Activated CD8-positive, alpha-beta T cell treated with anti-CD3 and anti-CD28 coated beads, Interleukin-2, amount 10 ng/mL, durations not matched to agents 7 days and 5 days (primary cell): ENCODE data around the gene ACSM2A. TPM values are rescaled to one million over a fixed set of nuclear protein-coding genes. Genes with fewer than 3 reads are reported as not detected.
"Not testable (repeated sequence)": the region's sequence is repeated elsewhere in the genome, so short reads cannot be mapped to it uniquely, and the experiment has no call there.

ENCODE experiments used
- ATAC-seq: fragments of 150-1000 bp; cut with Tn5 transposase; one replicate; pipeline ENCODE4 v1.10.0; 2021; ENCODE audit warnings: moderate library complexity
- CTCF ChIA-PET: fragments of 350-600 bp; sonication (Branson Sonifier 250); formaldehyde crosslinking; loops from one replicate; lab custom pipeline; 2021; ENCODE audit warnings: antibody characterized with exemption; lab: Charles Lee
- POLR2A ChIA-PET: fragments of 350-600 bp; sonication (Branson Sonifier 250); formaldehyde crosslinking; loops from one replicate; lab custom pipeline; 2021; ENCODE audit warnings: antibody characterized with exemption; lab: Charles Lee
- DNase-seq: peaks from one replicate; pipeline ENCODE4 v3.0.0-alpha.2; 2020
- H3K27ac Mint-ChIP-seq: one replicate; pipeline ENCODE4 v1.8.0; 2021; ENCODE audit warnings: mild to moderate bottlenecking, mixed read lengths
- H3K27me3 Mint-ChIP-seq: one replicate; pipeline ENCODE4 v1.8.0; 2021; ENCODE audit warnings: low read depth, mixed read lengths
- H3K36me3 Mint-ChIP-seq: one replicate; pipeline ENCODE4 v1.8.0; 2021; ENCODE audit warnings: low read depth, mixed read lengths
- H3K4me1 Mint-ChIP-seq: one replicate; pipeline ENCODE4 v1.8.0; 2021; ENCODE audit warnings: low read depth, mixed read lengths
- H3K4me3 Mint-ChIP-seq: one replicate; pipeline ENCODE4 v1.8.0; 2021; ENCODE audit warnings: mild to moderate bottlenecking, mixed read lengths
- H3K9me3 Mint-ChIP-seq: one replicate; pipeline ENCODE4 v1.8.0; 2022; ENCODE audit warnings: mixed read lengths; ENCODE audit not compliant: insufficient read depth
- total RNA-seq, 2 experiments: library from RNA; stranded (reverse); gene quantifications; one replicate each; pipeline ENCODE4 v1.2.3, GENCODE V29; 2021

Gene ACSM2A
- total RNA-seq, 2 experiments from 2014 or later, result not detected

DNA sequence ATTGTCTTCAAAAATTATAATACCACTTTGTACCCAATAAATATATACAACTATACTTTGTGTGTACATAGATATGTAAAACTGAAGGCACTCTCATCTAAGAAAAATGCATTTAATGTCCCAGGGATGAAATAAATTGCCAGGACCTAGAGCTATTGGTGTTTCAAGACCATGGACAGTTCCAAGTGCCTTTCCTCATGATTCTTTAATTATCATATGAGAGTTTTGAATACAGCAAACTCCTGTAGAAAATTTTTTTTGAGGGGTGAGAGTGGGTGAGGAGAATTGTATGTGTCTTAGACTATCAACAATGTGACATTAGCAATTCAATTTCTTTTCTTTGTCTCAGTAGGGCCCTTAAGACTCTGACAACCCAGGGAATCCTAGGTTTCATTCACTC lies 17.6 kb downstream of the ACSM2A start:
- CTCF ChIA-PET, ATAC-seq, H3K4me3 Mint-ChIP-seq, H3K27ac Mint-ChIP-seq, H3K4me1 Mint-ChIP-seq, H3K9me3 Mint-ChIP-seq, H3K36me3 Mint-ChIP-seq, POLR2A ChIA-PET, DNase-seq, H3K27me3 Mint-ChIP-seq: not testable (repeated sequence)

DNA sequence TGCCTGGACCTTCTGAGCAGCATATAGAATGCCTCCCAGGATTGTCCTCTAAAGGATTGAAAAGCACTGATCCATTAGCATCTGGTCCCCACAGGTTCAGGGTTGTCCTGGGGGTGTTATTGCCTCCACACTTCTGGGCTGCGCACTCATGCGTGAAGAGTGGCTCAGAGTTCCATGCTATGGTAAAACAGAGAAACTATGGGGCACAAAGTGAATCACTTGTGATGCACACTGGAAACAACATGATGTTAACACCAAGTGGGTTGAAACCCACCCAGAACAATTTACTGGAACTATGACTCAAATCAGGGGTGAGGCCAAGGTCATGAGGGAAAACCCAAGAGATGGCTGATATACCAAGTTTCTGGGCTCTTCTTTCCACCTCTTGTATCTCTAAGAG lies 18.6 kb downstream of the ACSM2A start:
- H3K27ac Mint-ChIP-seq, H3K36me3 Mint-ChIP-seq, H3K27me3 Mint-ChIP-seq, H3K9me3 Mint-ChIP-seq, DNase-seq, CTCF ChIA-PET, H3K4me3 Mint-ChIP-seq, POLR2A ChIA-PET, ATAC-seq, H3K4me1 Mint-ChIP-seq: not testable (repeated sequence)

DNA sequence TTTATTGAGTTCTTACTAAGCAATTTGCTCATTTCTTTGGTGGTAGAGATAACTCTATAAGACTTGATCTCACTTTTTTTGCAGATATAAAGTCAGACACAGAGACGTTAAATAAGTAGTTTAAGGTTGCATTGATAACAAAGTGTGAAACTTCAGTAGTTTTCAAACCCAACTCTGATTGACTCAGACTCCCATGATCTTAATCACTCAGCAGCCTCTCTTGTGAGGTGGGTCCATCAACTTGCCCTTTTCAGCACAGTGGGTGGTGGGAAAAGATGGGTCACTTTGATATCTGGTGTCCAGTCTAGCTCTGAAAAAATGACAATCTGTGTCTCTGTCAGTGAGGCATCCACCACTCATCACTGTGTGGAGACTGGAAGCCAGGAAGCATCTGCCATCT lies 19.4 kb downstream of the ACSM2A start:
- ATAC-seq, DNase-seq, H3K4me3 Mint-ChIP-seq, H3K36me3 Mint-ChIP-seq, H3K9me3 Mint-ChIP-seq, CTCF ChIA-PET, POLR2A ChIA-PET, H3K4me1 Mint-ChIP-seq, H3K27ac Mint-ChIP-seq, H3K27me3 Mint-ChIP-seq: not testable (repeated sequence)

DNA sequence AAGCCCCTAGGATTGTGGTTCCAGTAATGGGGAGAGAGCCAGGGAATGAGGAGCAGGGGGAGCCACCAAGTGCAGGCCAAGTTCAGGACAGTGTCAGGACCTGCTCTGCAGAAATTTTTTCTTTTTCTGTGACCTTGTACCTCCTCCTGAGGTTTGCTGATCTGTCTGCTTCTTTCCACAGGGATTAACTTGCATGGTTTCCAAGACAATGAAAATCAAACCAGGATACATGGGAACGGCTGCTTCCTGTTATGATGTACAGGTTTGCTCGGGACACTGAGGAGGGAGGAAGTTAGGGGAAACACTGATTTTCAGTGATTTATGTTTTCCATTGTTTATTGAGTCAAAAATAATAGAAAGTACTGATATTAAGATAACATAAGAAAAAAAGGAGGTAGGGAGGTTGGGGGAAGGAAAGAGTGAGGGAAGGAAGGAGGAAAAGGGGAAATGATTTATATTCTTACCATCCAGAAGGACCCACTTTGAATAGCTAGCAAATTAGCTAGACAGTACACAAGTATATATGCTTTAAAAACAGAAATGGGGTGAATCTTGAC lies 25.9 kb downstream of the ACSM2A start:
- CTCF ChIA-PET, H3K4me1 Mint-ChIP-seq, H3K9me3 Mint-ChIP-seq, POLR2A ChIA-PET, H3K4me3 Mint-ChIP-seq, H3K27me3 Mint-ChIP-seq, ATAC-seq, DNase-seq, H3K27ac Mint-ChIP-seq, H3K36me3 Mint-ChIP-seq: not testable (repeated sequence)

DNA sequence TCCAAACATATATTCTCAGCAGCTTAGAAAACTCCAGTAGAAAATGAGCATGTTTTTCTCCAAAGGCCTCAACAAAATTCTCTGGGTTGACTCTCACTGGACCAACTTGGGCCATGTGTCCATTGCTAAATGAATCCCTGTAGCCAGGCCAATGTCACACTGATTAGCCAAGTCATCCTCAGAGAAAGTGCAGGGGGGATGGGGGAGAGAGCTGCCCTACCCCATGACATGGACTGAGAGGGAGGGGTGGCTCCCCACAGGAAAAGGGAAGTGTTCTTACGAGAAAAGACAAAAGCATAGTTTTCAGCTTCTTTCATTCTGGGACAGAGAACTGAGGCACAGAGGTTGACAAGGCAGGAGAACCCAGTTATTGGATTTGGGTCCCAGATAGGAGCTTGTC lies 32.7 kb downstream of the ACSM2A start:
- H3K4me1 Mint-ChIP-seq, CTCF ChIA-PET, H3K36me3 Mint-ChIP-seq, H3K9me3 Mint-ChIP-seq, H3K27me3 Mint-ChIP-seq, DNase-seq, ATAC-seq, H3K4me3 Mint-ChIP-seq, H3K27ac Mint-ChIP-seq, POLR2A ChIA-PET: not testable (repeated sequence)

DNA sequence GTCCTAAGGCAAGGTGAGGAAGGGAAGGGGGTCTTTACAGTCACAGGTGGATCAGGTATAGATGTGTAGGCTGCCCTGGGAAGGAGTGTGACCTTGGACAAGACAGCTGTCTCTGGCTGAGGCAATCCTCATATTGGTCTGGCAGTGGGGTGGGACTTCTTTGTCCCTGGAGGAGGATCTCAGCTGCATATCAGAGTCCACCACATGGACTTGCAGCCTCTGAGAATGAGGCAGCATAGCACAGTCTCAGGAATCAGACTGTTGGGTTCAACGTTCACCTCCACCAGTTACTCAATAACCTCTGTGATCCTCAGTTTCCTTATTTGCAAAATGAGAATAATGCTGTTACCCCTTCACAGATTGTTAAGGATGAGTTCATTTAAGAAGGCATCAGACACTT lies 33.4 kb downstream of the ACSM2A start:
- H3K4me1 Mint-ChIP-seq, result no peaks in the 10 kb centered on the region
- H3K27ac Mint-ChIP-seq, result no peak overlapping the region
- DNase-seq (no peak), ATAC-seq (no peak)
- ChIA-PET POLR2A (no interaction called here), CTCF (no interaction called here)
- no peaks in the 10 kb centered on the region for H3K9me3 Mint-ChIP-seq
- no peaks in the 10 kb centered on the region for H3K27me3 Mint-ChIP-seq
- H3K4me3 Mint-ChIP-seq, result no peak overlapping the region
- H3K36me3 Mint-ChIP-seq, result no peaks in the 10 kb centered on the region

DNA sequence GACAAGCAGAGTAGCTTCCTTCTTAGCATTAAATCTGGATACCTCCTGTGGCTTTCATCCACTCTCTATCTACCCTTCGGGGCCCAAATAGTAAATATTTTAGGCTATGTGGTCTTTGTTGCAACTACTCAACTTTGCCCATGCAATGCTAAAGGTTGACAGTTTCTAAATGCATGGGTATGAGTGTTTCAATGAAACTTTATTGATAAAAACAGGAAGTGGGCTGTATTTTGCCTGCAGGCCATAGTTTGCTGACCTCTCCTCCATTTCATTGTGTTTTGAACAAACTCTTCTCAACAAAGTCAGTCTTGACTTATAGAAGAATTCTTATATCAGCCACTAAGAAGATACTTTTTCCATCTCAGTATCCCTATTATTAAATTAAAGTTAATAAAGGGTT lies 34.1 kb downstream of the ACSM2A start:
- CTCF ChIA-PET, result no interaction called here
- POLR2A ChIA-PET, result no interaction called here
- DNase-seq (no peak), ATAC-seq (no peak)
- no peaks in the 10 kb centered on the region for H3K4me1 Mint-ChIP-seq
- no peaks in the 10 kb centered on the region for H3K36me3 Mint-ChIP-seq
- H3K4me3 Mint-ChIP-seq, result no peak overlapping the region
- no peaks in the 10 kb centered on the region for H3K27me3 Mint-ChIP-seq
- H3K27ac Mint-ChIP-seq, result no peak overlapping the region
- no peaks in the 10 kb centered on the region for H3K9me3 Mint-ChIP-seq

DNA sequence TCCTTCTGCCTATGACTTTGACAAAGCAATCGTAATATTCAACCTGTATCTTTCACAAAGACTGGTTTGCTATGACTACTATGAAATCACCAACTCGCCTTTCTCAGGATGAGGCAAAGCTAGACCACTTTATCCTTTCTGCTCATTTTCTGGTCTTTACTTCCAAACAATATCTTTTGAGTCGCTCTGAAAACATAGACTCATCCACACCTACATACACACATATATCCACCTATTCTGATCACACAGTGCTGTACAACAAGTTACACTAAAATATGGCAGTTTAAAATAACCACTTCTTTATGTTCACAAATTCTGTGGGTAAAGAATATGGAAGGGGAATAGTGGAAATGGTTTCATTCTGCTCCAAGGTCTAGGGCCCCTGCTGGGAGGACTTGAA lies 39.7 kb downstream of the ACSM2A start:
- DNase-seq, H3K27ac Mint-ChIP-seq, H3K4me3 Mint-ChIP-seq, CTCF ChIA-PET, H3K4me1 Mint-ChIP-seq, H3K9me3 Mint-ChIP-seq, H3K36me3 Mint-ChIP-seq, H3K27me3 Mint-ChIP-seq, ATAC-seq, POLR2A ChIA-PET: not testable (repeated sequence)

DNA sequence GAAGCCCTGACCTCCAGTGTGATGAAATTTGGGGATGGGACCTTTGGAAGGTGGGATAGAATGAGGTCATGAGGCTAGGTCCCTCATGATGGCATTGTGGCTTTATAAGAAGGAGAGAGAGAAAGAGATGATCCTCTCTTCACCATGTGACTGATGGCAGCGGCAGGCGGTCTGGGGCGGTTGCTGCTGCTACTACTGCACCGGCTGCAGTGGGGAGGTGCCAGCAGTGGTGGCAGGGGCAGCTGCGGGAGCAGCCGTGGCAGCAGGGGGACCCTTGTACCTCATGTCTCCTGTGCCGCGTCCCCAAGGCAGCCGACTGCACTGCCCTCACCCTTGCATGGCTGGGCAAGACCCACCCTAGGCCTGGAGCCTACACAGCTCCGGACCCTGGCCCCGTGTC lies 40.1 kb downstream of the ACSM2A start:
- not testable (repeated sequence) for H3K27me3 Mint-ChIP-seq, H3K4me3 Mint-ChIP-seq, H3K36me3 Mint-ChIP-seq

DNA sequence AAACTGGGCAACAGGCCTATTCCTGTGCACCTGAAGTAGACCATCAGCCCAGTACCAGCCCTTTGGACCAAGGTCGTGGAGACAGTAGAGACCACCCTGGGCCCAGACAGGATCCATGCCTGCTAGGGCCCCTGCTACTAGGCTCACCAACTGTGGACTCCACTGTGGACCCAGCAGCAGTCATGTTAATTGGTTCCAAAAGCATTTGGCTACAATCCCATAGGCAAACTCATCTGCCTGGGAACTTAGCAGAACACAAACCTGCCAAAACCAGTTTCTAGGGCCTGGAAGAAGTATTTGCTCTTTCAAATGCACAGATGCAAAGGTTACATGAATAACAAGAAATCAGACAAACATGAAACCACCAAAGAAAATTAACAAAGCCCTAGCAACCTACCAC lies 53.1 kb downstream of the ACSM2A start:
- ChIA-PET CTCF (no interaction called here), POLR2A (no interaction called here)
- Mint-ChIP-seq H3K36me3 (peaks cover 2% of the 10 kb centered on the region), H3K27me3 (no peaks in the 10 kb centered on the region), H3K4me1 (no peaks in the 10 kb centered on the region), H3K9me3 (peaks cover 8% of the 10 kb centered on the region), H3K27ac (no peak overlapping the region), H3K4me3 (no peak overlapping the region)
- DNase-seq, result no peak
- ATAC-seq, result no peak

More for the DNA sequence above, 40.1 kb downstream of the ACSM2A start:
- H3K27ac Mint-ChIP-seq, CTCF ChIA-PET, H3K9me3 Mint-ChIP-seq, H3K4me1 Mint-ChIP-seq, ATAC-seq, POLR2A ChIA-PET, DNase-seq: not testable (repeated sequence)

DNA sequence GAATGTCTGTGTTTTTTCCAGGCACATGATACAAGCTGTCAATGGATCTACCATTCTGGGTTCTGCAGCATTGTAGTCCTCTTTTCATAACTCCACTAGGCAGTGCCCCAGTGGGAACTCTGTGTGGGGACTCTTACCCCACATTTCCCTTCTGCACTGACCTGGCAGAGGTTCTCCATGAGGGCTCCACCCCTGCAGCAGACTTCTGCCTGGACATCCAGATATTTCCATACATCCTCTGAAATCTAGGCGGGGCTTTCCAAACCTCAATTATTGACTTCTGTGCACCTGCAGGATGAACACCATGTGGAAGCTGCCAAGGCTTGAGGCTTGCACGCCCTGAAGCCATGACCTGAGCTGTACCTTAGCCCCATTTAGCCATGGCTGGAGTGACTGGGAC lies 56.0 kb downstream of the ACSM2A start:
- H3K36me3 Mint-ChIP-seq, result peaks cover 2% of the 10 kb centered on the region
- DNase-seq (no peak), ATAC-seq (no peak)
- no peaks in the 10 kb centered on the region for H3K4me1 Mint-ChIP-seq
- H3K9me3 Mint-ChIP-seq, result peaks cover 8% of the 10 kb centered on the region
- H3K27me3 Mint-ChIP-seq, result no peaks in the 10 kb centered on the region
- ChIA-PET CTCF (no interaction called here), POLR2A (no interaction called here)
- H3K27ac Mint-ChIP-seq, result no peak overlapping the region
- no peak overlapping the region for H3K4me3 Mint-ChIP-seq

DNA sequence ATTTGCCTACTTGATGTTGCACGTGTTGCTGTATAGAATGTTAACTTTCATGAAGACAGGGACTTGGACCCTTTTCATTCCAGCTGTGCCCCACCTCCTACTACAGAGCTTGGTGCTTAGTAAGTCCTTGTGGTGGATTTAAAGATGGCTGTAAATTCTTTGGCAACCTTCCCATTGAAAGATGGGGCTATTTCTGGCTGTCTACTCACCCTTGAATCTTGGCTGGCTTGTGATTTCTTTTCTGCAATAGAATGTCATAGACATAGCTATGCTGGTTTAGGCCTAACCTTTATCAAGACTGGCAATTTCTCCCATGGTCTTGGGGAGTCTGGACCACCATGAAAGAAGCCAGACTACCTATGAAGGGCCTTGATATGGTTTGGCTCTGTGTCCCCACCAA lies 59.0 kb downstream of the ACSM2A start:
- DNase-seq (no peak), ATAC-seq (no peak)
- H3K27ac Mint-ChIP-seq, result no peak overlapping the region
- H3K9me3 Mint-ChIP-seq, result peaks cover 8% of the 10 kb centered on the region
- H3K4me1 Mint-ChIP-seq, result no peaks in the 10 kb centered on the region
- no peaks in the 10 kb centered on the region for H3K27me3 Mint-ChIP-seq
- peaks cover 2% of the 10 kb centered on the region for H3K36me3 Mint-ChIP-seq
- ChIA-PET CTCF (no interaction called here), POLR2A (no interaction called here)
- no peak overlapping the region for H3K4me3 Mint-ChIP-seq

DNA sequence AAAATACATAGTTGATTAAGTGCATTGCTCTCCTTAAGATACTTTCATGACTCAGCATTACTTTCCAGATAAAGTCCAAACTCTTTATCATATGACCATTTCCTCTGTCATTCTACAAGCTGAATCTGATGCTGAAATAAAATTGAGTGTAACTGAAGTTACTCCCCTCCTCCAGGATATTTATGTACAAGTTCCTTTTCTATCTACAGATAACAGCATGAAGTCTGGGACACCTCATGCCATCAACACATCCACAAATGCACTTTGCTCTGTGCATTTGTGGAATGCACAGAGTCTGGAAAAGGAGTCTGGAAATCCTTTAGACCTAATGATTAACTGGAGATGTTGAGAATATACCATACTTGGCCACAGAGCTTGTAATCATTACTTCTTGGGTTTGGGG lies 64.4 kb downstream of the ACSM2A start:
- Mint-ChIP-seq H3K9me3 (no peaks in the 10 kb centered on the region), H3K36me3 (no peaks in the 10 kb centered on the region), H3K27ac (no peak overlapping the region), H3K4me1 (no peaks in the 10 kb centered on the region), H3K27me3 (no peaks in the 10 kb centered on the region), H3K4me3 (no peak overlapping the region)
- ChIA-PET POLR2A (no interaction called here), CTCF (no interaction called here)
- DNase-seq, result no peak
- no peak for ATAC-seq
